Myocyte (in vitro differentiated cells): ENCODE data around the gene SYDE1. TPM values are rescaled to one million over a fixed set of nuclear protein-coding genes. Genes with fewer than 3 reads are reported as not detected.
A peak's percentile ranks its signal among the peaks of the same experiment; 100 is the strongest.

Source experiments
- DNase-seq: peaks from one replicate; pipeline ENCODE4 v3.0.0-alpha.2; 2012; ENCODE audit warnings: low read depth
- total RNA-seq: library from RNA; depleted of rRNA; stranded (reverse); fragments of >200 nt; gene quantifications from 2 replicates; pipeline ENCODE4 v1.2.3, GENCODE V29; 2014

SYDE1 gene
- total RNA-seq, 1 donor from 2014 or later: 40.4 TPM

DNA sequence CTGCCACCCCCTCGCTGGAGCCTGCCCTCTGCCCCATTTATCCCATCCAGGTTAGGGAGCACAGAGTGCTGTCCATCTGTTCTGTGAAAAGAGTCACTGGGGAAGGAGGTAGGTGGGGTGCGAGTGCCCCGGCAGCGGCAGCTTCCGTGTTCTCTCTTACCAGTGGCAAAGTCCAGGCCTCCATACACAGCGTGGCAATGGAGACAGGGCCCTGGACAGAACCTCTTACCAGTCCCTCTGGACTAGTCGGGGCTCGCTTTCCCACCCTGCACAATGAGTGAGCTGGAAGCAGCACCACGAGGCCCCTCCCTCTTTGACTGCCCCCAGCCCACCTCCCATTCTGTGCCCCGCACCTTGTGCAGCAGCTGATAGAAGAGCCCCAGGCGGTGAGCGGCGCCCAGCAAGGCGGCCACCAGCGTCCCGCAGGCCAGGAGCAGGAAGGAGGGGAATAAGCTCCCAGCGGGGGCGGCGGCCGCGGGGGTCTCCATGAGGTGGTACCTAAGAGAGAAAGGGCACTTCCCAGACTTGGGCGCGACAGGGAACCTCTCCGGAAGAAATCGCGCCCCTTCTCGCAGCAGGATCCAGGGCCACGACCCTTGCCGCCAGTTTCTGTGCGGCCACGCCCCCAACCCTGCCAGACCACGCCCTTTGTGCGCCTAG, 17.5 kb downstream of the SYDE1 start:
- no peak for DNase-seq

DNA sequence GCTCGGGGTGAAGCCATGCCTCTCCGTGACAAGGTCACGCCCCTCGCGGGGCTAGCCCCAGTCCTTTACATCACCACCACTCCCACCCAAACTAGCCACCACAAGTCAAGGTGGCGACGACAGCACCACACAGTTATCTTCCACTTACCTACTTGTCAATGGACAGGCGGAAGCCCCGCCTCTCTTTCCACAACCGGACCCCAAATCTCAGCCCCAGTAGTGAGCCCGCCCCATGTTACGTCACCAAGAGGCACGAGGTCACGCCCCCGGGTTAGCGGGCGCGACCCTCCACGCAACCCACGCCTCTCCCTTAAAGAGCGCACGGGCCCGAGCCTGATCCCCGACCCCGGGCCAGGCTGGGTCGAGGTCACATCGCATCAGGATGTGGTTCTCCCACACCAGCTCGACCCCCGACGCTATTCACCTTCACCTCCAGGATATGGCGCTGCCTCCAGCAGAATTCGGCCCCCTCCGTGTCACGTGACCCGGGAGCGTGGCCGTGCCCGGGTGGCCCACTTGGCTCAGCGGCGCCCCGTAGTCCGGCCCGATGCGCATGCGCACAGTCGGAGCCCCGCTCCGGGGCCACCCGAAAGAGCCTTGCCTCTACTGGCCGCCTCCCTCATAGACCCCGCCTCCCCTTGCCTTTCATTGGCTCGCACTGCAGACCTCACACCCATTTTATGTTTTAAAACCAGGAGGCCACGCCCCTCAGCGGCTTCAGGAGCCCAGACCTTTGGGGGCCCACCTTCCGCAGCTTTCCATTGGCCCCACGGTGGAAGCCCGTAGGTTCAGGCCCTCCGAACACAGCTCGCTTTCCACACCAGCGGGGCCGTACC, 18.2 kb downstream of the SYDE1 start:
- peak; percentile 99 for DNase-seq

DNA sequence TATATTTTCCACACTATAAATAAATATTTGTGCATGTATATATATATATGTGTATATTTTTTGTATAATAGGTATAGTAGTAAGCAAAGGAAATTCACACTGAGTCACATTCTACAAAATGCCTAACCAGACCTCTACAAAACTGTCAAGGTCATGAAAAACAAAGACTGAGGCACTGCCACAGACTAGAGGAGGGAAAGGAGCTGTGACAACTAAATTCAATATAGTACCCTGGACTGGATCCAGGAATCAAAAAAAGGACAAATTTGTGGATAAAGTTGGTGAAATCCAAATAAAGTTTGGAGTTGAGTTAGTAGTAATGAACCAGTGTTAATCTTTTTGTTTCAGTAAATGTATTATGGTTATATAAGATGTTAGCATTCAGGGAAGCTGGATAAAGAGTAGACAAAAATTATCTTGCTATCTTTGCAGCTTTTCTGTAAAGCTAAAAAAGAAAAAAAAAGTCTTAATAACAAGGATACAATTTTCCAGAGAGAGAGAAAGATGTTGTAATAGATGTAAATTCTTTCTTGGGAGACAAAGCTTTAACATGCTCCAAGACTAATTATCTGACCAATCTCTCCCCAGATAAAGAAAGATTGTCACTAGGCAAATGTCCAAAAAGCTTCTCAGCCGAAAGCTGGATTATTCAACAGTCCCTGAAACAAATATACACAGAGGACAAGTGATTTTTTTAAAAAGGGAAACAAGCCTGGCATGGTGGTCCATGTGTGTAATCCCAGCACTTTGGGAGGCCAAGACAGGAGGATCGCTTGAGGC, 19.1 kb downstream of the SYDE1 start:
- DNase-seq: no peak

DNA sequence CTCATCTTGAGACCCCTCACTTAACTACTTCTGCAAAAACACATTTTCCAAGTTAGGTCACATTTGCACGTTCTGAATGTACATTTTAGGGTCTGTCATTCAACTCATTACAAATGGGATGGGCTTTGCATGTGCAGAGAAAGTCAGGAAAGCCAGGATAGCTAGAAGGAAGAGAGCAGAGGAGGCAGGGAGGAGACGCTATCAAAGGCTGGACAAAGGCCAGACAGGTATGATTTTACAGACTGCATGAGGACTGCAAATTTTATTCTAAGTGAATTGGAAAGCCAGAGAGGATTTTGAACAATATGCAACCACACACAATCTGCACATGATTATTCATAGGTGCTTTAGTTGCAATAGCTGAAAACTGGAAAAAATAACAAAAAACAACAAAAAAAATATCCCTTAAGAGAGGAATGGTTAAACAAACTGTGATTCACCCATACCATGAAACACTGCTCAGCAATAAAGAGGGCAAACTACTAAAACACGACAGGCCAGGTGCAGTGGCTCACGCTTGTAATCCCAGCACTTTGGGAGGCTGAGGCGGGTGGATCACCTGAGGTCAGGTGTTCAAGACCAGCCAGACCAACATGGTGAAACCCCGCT, 21.1 kb downstream of the SYDE1 start:
- no peak for DNase-seq

DNA sequence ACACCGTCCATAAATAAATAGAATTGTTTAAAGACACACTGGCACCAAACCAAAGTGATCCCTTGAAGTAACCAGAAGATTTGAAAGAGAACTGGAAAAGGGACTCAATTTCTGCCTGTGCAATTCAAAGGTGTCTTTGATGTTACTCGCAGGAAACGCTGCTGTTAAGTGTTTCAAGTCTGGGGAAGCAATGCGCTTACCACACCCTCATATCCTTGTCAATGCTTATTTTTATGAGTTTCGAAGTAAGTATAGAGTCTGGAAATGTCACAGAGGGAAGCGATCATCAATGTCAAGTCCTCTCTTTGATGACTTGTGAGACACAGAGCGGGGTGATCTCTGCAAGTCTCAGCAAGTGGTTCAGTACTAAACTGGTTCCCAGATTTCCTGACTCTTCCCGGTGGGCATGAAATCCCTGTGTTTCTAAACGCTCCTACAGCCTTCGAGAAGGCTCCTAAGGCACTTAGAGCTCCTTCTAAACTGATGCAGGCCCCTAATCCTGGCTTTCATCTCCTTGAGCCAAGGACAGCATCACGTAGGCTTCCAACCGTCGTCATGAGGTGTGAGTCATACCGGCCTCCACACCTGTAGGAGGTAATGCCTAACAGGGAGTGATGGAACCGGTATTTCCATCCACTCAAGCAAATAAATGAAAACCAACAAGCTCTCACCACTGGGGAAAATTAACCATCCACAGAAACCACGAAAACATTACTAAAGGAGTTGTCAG, 22.8 kb downstream of the SYDE1 start:
- no peak for DNase-seq

DNA sequence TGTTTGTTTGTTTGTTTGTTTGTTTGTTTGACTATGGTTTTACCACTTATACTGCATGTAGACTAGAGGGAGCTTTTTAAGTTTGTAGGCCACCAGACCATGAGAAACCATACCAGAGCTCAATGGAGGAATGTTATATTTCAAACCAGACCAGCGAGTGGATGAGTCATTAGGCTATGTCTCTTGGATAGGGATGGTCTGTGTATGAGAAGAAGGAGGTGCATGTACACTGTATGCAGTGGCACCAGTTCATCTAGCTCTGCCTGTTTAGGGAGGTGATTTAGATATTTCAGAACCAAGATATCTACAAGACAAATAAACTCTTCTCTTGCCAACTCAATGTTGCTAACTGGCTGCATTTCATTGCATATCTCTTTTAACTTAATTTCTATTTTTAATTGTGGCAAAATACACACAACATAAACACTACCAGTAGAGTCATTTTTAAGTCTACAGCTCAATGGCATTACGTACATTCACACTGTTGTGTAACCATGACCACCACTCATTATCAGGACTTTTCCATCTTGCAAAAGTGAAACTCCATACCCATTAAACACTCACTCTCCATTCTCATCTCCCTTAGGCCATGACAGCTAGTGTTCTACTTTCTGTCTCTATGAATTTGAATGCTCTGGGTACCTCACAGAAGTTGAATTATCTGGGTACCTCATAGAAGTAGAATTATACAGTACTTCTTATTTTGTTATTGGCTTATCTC, 29.2 kb downstream of the SYDE1 start:
- DNase-seq: no peak

DNA sequence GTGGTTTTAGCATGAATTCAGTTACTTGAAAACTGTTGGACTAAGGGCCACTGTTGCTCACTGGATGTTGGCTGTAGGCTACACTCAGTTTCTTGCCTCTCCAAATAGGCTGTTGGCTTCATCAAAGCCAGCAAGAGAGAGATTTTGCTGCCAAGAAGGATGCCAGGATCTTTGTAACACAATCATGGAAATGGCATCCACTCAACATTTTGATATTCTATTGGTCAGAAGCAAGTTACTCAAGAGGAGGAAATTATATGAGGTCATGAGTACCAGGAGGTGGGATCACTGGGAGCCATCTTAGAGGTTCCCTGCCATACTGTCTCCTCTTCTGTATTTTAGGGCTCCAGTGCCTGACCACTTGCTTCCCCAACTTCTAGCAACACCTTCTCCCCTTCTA, 30.6 kb downstream of the SYDE1 start:
- DNase-seq: no peak

DNA sequence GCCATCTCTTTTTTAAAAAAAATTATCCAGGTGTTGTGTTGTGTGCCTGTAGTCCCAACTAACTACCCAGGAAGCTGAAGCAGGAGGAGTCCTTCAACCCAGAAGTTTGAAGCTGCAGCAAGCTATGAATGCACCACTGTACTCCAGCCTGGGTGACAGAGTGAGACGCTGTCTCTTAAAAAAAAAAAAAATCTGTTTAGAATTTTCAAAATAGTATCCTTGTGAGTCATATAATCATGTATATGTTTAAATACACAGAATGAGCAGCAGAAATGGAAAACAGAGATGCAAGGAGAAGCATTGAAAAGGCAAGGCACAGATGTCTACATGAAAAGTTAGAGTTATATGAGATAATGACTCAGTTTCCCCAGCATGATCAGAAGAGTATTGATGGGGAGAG, 31.2 kb downstream of the SYDE1 start:
- DNase-seq: no peak

DNA sequence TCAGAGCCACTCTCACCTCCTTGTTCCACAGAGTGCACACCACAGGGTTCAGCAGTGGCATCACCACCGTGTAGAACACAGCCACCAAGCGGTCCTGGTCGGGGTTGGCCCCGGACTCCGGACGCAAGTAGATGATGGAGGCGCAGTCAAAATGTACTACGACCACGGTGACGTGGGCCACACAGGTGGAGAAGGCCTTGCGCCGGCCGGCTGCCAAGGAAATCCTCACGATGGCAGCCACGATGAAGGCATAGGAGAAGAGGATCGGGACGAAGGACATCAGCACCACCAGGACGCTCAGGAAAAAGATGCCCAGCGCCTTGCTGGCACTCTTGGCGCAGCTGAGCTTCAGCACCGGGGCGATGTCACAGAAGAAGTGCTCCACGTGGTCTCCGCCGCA, 33.9 kb downstream of the SYDE1 start:
- DNase-seq: no peak

DNA sequence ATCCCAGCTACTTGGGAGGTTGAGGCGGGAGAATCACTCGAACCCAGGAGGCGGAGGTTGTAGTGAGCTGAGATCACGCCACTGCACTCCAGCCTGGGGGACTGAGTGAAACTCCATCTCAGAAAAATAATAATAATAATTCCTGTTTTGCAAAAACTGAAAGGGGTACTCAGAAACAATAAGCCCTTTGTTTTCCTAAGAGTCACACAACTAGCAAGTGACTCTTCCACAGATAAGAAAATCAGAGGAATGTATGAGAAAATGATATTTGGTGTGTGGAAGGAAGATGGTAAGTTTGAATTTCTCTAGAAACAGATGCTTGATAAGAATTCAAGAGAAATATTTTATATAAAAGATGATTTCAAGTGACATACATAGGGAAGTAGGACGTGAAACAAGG, 35.1 kb downstream of the SYDE1 start:
- DNase-seq: no peak

DNA sequence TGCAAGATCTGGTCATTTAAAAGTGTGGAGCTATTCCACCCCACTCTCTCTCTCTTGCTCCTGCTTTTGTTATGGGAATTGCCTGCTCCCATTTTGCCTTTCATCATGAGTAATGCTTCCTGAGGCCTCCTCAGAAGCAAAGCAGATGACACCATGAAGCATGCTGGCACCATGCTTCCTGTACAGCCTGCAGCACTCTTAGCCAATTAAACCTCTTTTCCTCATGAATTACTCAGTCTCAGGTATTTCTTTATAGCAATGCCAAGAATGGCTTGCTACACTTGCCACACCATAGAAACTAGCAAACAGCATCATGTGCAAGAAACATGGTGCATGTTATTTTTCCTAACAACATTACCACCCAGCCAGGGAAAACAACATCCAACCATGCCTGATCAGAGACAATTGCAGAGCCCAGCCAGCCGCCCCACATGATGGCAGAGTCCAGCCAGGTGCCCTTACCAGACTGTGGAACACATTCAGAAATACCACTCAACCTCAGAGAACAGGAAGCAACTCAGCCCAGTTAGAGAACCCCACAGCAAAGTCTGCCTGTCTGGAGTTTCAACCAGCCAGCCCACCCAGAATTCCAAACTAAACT, 36.9 kb downstream of the SYDE1 start:
- no peak for DNase-seq

DNA sequence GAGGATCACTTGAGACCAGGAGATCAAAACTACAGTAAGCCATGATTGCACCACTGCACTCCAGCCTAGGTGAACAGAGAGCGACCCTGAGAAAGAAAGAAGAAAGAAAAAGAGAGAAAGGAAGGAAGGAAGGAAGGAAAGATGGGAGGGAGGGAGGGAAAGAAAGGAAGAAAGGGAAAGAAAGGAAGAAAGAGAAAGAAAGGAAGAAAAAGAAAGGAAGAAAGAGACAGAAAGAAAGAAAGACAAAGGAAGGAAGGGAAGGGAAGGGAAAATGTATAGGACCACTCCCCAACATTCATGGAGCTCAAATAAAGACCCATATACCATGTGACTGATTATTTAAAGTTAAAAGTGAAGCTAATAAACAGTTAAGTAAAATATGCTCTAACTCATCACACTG, 39.9 kb downstream of the SYDE1 start:
- DNase-seq: no peak

DNA sequence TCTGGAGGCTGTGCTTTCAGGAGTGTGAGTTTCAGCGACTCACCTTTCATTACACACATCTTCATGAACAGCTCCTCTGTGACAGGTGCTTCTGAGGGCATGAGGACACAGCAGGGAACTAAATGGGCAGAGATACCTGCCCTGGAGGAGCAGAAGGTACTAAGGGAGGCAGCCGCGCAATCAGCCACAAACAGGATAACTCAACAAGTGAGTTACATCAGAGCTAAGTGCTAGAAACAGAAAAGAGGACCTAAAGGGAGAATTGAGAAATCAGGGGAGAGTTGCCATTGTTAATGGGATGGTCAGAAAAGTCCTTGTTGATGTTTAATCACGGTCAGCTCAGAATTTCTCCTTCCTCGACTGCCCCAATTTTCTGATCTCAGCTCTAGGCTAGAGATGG, 42.5 kb downstream of the SYDE1 start:
- no peak for DNase-seq

DNA sequence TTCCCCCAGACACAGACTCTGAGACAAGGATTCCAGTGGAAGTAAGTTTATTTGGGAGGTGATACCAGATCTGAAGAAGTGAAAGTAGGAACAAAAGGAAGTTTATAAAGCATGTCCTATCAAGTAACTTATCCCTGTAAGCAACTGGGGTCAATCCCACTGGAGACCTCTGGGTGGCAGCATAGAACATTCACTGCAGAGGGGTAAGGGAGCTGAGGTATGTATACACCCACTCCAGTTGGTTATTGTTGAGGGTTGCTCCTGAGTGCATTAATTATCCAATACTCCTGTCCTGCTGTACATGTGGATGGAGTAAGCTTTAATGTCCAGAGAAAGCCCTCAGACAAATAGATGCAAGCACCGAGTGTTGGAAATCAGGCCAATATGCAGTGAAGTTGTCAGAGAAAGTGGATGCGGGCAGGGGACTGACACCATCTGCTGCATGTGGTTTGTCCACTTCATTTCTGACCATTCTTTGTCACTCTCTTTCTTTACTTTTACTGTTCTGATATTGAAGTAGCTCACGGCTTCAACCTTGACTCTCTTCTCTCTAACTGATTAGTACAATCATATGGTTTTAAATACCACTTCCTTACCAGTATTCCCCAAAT, 46.9 kb downstream of the SYDE1 start:
- DNase-seq: peak; percentile 65

DNA sequence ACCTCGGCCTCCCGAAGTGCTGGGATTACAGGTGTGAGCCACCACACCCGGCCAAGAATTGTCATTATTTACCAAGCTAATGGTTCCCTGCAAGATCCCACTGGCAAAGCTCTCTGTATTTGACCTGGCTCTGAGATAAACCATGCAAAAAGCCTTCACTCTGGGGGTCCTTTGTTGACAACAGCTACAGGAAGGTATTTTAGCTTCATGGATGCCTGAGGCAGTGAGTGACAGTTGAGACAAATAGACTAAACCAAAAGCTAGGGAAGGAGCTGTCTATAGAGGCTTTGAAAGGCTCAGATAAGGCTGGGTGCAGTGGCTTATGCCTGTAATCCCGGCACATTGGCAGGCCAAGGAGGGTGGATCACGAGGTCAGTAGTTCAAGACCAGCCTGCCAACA, 48.1 kb downstream of the SYDE1 start:
- no peak for DNase-seq

DNA sequence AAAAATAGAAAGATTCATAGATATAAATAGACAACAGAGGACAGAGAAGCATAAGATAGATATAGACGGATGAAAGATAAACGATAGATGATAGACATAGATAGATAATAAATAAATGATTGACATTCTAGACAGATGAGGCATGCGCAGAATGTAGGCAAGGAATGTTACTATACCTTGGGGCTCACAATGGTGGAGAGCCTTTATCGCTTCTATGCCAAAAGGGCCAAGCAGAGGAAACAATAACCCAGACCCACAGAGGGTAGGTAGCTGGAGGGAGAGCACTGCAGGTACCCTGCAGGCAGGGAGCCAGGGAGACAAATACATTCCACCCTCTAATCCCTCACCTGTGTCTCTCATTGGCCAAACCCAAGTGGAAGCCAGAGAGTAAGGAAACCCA, 49.2 kb downstream of the SYDE1 start:
- DNase-seq: no peak

DNA sequence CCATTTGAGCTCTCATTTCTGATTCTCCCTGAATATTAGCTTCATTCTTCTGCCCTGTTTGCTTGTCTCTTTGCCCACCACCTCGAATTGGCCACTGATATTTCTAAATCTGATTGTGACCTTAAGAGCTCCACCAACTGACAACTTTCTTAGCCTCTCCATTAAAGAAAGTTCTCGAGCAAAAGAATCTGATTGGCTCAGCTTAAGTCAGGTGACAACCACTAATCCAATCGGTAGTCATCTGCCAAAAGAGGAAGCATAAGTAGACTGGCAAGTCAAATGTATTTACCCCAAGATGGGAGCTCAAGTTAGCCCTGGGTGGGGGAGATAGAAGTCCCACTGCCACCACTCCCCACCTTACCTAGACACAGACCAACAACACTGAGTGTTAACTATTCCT, 52.0 kb downstream of the SYDE1 start:
- peak; percentile 28 for DNase-seq

DNA sequence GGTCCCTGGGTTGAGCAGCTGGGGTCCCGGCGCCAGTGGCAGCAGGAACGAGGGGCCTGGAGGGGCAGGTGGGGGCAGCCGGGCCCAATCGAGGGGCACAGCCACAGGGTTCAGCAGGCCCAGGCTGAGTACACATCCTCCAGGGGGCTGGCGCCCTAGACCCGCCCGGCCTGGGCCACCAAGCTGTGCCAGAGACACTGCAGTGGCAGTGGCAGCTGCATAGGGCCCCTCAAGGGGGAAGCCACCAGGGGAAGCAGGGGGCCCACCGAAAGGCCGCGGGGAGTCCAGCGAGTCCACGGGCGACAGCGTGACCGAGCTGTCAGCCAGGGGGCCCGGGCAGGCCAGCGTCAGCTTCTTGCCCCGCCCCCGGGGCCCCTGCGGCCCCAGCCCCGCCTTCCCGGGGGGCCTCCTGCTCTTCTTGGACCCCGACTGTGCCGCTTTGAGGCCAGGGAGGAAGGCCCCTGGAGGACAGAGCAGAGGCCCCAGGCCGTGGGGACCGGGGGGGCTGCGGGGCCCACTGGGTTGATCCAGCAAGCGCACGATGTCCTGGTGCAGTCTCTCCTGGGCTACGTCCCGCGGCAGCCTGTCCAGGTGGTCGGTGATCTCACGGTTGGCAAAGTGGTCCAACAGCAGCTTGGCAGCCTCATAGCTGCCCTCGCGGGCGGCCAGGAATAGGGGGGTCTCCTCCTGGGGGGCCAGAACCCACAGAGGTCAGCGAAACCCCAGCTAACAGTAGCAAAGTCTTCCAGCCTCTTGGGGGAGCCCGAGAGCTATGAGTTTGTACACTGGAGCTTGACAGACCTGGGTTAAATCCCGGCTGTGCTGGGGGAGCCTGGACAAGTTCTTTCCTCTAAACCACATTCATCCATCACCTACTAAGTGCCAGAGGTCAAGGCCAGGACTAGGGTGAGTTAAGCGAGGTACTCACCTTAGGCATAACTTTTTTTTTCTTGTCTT, 54.1 kb downstream of the SYDE1 start:
- peak; percentile 22 for DNase-seq
